ENCODE results near the gene ERO1B.
A peak's percentile ranks its signal among the peaks of the same experiment; 100 is the strongest.
"Not testable (repeated sequence)": the region's sequence is repeated elsewhere in the genome, so short reads cannot be mapped to it uniquely, and the experiment has no call there.

Gene ERO1B

GRCh38 chr1:236188084-236188483 is 93.7 kb downstream of the ERO1B start:
- not testable (repeated sequence) for DNase-seq (ENCODE audit: low spot score)

GRCh38 chr1:236186471-236186870 is 95.3 kb downstream of the ERO1B start:
- DNase-seq (ENCODE audit: low spot score), result not testable (repeated sequence)

GRCh38 chr1:236185687-236186086 is 96.1 kb downstream of the ERO1B start:
- no peak for DNase-seq (ENCODE audit: low spot score)

- DNase-seq (ENCODE audit: low spot score), result no peak
Measured at GRCh38 chr1:236181059-236181458, 100.7 kb downstream of the ERO1B start.

GRCh38 chr1:236179634-236180033 is 102.1 kb downstream of the ERO1B start:
- DNase-seq (ENCODE audit: low spot score), result no peak

- DNase-seq (ENCODE audit: low spot score), result no peak
Measured at GRCh38 chr1:236176337-236177336, 105.1 kb downstream of the ERO1B start.

GRCh38 chr1:236175642-236176336 is 106.0 kb downstream of the ERO1B start:
- no peak for DNase-seq (ENCODE audit: low spot score)

- no peak for DNase-seq (ENCODE audit: low spot score)
Measured at GRCh38 chr1:236173174-236173767, 108.5 kb downstream of the ERO1B start.

GRCh38 chr1:236172041-236172579 is 109.6 kb downstream of the ERO1B start:
- peak; percentile 16 for DNase-seq (ENCODE audit: low spot score)

- no peak for DNase-seq (ENCODE audit: low spot score)
Measured at GRCh38 chr1:236168716-236169429, 112.9 kb downstream of the ERO1B start.

- DNase-seq (ENCODE audit: low spot score), result no peak
Measured at GRCh38 chr1:236167578-236167977, 114.2 kb downstream of the ERO1B start.

- no peak for DNase-seq (ENCODE audit: low spot score)
Measured at GRCh38 chr1:236167154-236167553, 114.6 kb downstream of the ERO1B start.

- no peak for DNase-seq (ENCODE audit: low spot score)
Measured at GRCh38 chr1:236166041-236166440, 115.7 kb downstream of the ERO1B start.

Small RNAs within 50 kb of the gene (small RNA-seq; reads per million reads assigned to genes)
- 5.0 to 39.2 reads per million in 2 experiments for gene RNU2-70P

Measured in SK-N-DZ (cell line).